H9 (cell line): ENCODE results near the gene GPR183. TPM values are rescaled to one million over a fixed set of nuclear protein-coding genes. Genes with fewer than 3 reads are reported as not detected.
A peak's percentile ranks its signal among the peaks of the same experiment; 100 is the strongest.

Experiments
- DNase-seq: peaks from one replicate; pipeline ENCODE4 v3.0.0-alpha.2; 2017
- H2AFZ ChIP-seq: one replicate; pipeline ENCODE4 v1.6.1; 2013; ENCODE audit warnings: mild to moderate bottlenecking, low read length, control low read depth, moderate library complexity
- H2AK5ac ChIP-seq: 2 replicates; pipeline ENCODE4 v1.6.1; 2013; ENCODE audit warnings: low read length, control low read depth, mixed read lengths; ENCODE audit not compliant: insufficient read length
- H2BK120ac ChIP-seq: one replicate; pipeline ENCODE4 v1.6.1; 2013; ENCODE audit warnings: low read depth, mild to moderate bottlenecking, low read length, control low read depth, inconsistent platforms; ENCODE audit not compliant: poor library complexity, severe bottlenecking
- H2BK12ac ChIP-seq: 2 replicates; pipeline ENCODE4 v1.6.1; 2013; ENCODE audit warnings: low read length, control low read depth, mixed read lengths, low read depth; ENCODE audit not compliant: insufficient read length
- H2BK15ac ChIP-seq: 2 replicates; pipeline ENCODE4 v1.6.1; 2013; ENCODE audit warnings: low read depth, low read length, control low read depth
- H2BK20ac ChIP-seq: one replicate; pipeline ENCODE4 v1.6.1; 2013; ENCODE audit warnings: low read depth, mild to moderate bottlenecking, low read length, control low read depth, inconsistent platforms; ENCODE audit not compliant: poor library complexity, severe bottlenecking
- H2BK5ac ChIP-seq: 2 replicates; pipeline ENCODE4 v1.6.1; 2013; ENCODE audit warnings: low read length, control low read depth, mixed read lengths; ENCODE audit not compliant: insufficient read length
- H3K14ac ChIP-seq: 2 replicates; pipeline ENCODE4 v1.6.1; 2013; ENCODE audit warnings: low read length, control low read depth; ENCODE audit not compliant: insufficient read depth
- H3K18ac ChIP-seq: 2 replicates; pipeline ENCODE4 v1.6.1; 2013; ENCODE audit warnings: low read depth, mild to moderate bottlenecking, mixed read lengths, low read length, control low read depth; ENCODE audit not compliant: insufficient read length
- H3K23ac ChIP-seq: 2 replicates; pipeline ENCODE4 v1.6.1; 2013; ENCODE audit warnings: low read length, control low read depth, mixed read lengths, low read depth; ENCODE audit not compliant: insufficient read length
- H3K23me2 ChIP-seq: 2 replicates; pipeline ENCODE4 v1.6.1; 2013; ENCODE audit warnings: low read depth, mild to moderate bottlenecking, mixed read lengths, low read length, control low read depth; ENCODE audit not compliant: insufficient read length, poor library complexity, severe bottlenecking
- H3K27ac ChIP-seq: 2 replicates; pipeline ENCODE4 v1.5.1; 2013; ENCODE audit warnings: low read length, control low read depth, mixed read lengths, low read depth; ENCODE audit not compliant: insufficient read length
- H3K27me3 ChIP-seq: 2 replicates; pipeline ENCODE4 v1.6.1; 2013; ENCODE audit warnings: low read length, control low read depth, inconsistent platforms; ENCODE audit not compliant: insufficient read depth
- H3K4ac ChIP-seq: 2 replicates; pipeline ENCODE4 v1.6.1; 2013; ENCODE audit warnings: low read depth, mild to moderate bottlenecking, control low read depth, inconsistent platforms, low read length, moderate library complexity
- H3K4me1 ChIP-seq: 2 replicates; pipeline ENCODE4 v1.6.1; 2013; ENCODE audit warnings: low read length, control low read depth, inconsistent platforms; ENCODE audit not compliant: insufficient read depth
- H3K4me2 ChIP-seq: 2 replicates; pipeline ENCODE4 v1.6.1; 2013; ENCODE audit warnings: low read length, control low read depth, mixed read lengths; ENCODE audit not compliant: insufficient read length, insufficient read depth
- H3K56ac ChIP-seq: 2 replicates; pipeline ENCODE4 v1.6.1; 2013; ENCODE audit warnings: low read depth, mild to moderate bottlenecking, mixed read lengths, low read length, control low read depth; ENCODE audit not compliant: insufficient read length
- H3K79me1 ChIP-seq: 2 replicates; pipeline ENCODE4 v1.6.1; 2013; ENCODE audit warnings: low read depth, mild to moderate bottlenecking, moderate library complexity, low read length, control low read depth, inconsistent platforms; ENCODE audit not compliant: insufficient read depth, poor library complexity, severe bottlenecking
- H3K79me2 ChIP-seq: 2 replicates; pipeline ENCODE4 v1.6.1; 2013; ENCODE audit warnings: low read length, control low read depth, inconsistent platforms; ENCODE audit not compliant: insufficient read depth
- H3K9ac ChIP-seq: 2 replicates; pipeline ENCODE4 v1.6.1; 2013; ENCODE audit warnings: low read length, control low read depth, mixed read lengths; ENCODE audit not compliant: insufficient read length; ENCODE audit errors: extremely low read depth
- H3K9me3 ChIP-seq: one replicate; pipeline ENCODE4 v1.6.1; 2013; ENCODE audit warnings: low read depth, low read length, inconsistent platforms; ENCODE audit not compliant: control insufficient read depth
- H3T11ph ChIP-seq: one replicate; pipeline ENCODE4 v1.6.1; 2013; ENCODE audit warnings: mild to moderate bottlenecking, low read length, control low read depth, inconsistent platforms
- H4K20me1 ChIP-seq: one replicate; pipeline ENCODE4 v1.6.1; 2013; ENCODE audit not compliant: control insufficient read depth, insufficient read length, insufficient read depth
- H4K5ac ChIP-seq: 2 replicates; pipeline ENCODE4 v1.6.1; 2013; ENCODE audit warnings: low read depth, mild to moderate bottlenecking, mixed read lengths, low read length, control low read depth; ENCODE audit not compliant: insufficient read length
- H4K8ac ChIP-seq: replicated peaks from 2 replicates; pipeline ENCODE4 v1.6.1; 2013; ENCODE audit warnings: low read length, control low read depth, mixed read lengths, low read depth; ENCODE audit not compliant: insufficient read length
- H4K91ac ChIP-seq: 2 replicates; pipeline ENCODE4 v1.6.1; 2013; ENCODE audit warnings: low read depth, mild to moderate bottlenecking, moderate library complexity, mixed read lengths, low read length, control low read depth; ENCODE audit not compliant: insufficient read length
- H3K27ac Mint-ChIP-seq, 3 experiments: 2 replicates in 2 of 3; 3 replicates in 1 of 3; pipeline ENCODE4 v1.8.0; 2020 to 2021; ENCODE audit warnings: mixed read lengths in 3 of 3, mild to moderate bottlenecking in 1 of 3, moderate library complexity in 1 of 3
- H3K27me3 Mint-ChIP-seq: 2 replicates; pipeline ENCODE4 v1.8.0; 2021; ENCODE audit warnings: low read depth, mild to moderate bottlenecking, moderate library complexity, mixed read lengths
- H3K36me3 Mint-ChIP-seq, 3 experiments: 2 replicates in 2 of 3; 3 replicates in 1 of 3; pipeline ENCODE4 v1.8.0; 2020 to 2021; ENCODE audit warnings: low read depth in 3 of 3, mixed read lengths in 3 of 3; ENCODE audit not compliant: insufficient read depth in 1 of 3
- H3K4me1 Mint-ChIP-seq, 2 experiments: 2 replicates each; pipeline ENCODE4 v1.8.0; 2020; ENCODE audit warnings: mixed read lengths in 2 of 2
- H3K4me3 Mint-ChIP-seq, 2 experiments: 2 replicates in 1 of 2; 3 replicates in 1 of 2; pipeline ENCODE4 v1.8.0; 2020 to 2021; ENCODE audit warnings: mild to moderate bottlenecking in 2 of 2, mixed read lengths in 2 of 2, moderate library complexity in 1 of 2
- H3K9me3 Mint-ChIP-seq, 2 experiments: 2 replicates in 1 of 2; 3 replicates in 1 of 2; pipeline ENCODE4 v1.8.0; 2020; ENCODE audit warnings: mild to moderate bottlenecking in 2 of 2, mixed read lengths in 2 of 2, moderate library complexity in 1 of 2
- CTCF ChIP-seq: fragments of 200-600 bp; sonication (generic); conservative IDR thresholded peaks from 3 replicates; pipeline ENCODE4 v1.8.0; 2021; ENCODE audit warnings: antibody characterized with exemption, mild to moderate bottlenecking
- WGBS: extraction: QIAGEN DNeasy Blood & Tissue Kit; methylation state at CpG from one replicate; pipeline ENCODE4 v1.1.7; 2013; ENCODE audit warnings: missing lambda C conversion rate, low lambda C conversion rate, mixed read lengths; ENCODE audit not compliant: insufficient read length; ENCODE audit errors: extremely low coverage; 5-methylcytosine and 5-hydroxymethylcytosine counted together
- total RNA-seq: library from RNA; stranded (reverse); gene quantifications from 2 replicates; pipeline ENCODE4 v1.2.1, GENCODE V29; 2021

Gene GPR183
- total RNA-seq, 1 experiment from 2014 or later = not detected

DNA sequence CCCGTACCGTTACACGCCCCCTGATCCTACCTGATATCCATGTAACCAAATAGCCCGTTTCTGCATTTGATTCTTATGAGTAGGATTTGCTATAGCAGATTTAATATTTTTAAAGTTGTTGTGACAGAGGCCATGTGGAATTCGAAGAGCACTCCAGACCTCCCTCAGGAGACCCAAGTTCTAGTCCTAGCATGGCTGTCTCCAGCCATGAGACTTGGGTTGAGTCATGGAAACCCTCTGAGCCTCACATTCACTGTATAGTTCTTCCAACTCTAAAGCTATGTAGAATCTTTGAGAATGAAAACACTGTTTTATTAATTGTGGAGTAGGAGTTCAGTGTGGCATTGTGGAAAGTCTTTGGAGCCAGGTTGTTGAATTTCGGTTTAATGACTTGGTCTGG lies 8.0 kb upstream of the GPR183 start:
- no peak overlapping the region for H3K18ac ChIP-seq
- Mint-ChIP-seq H3K27me3 (no peaks in the 10 kb centered on the region), H3K4me3 (no peak overlapping the region), H3K27ac (peak overlapping the region in 1 of 3 experiments; percentile 40; a peak in 3 of 7 replicates), H3K4me1 (peaks cover 26 to 31% of the 10 kb centered on the region in 2 experiments), H3K9me3 (no peaks in the 10 kb centered on the region), H3K36me3 (peaks cover 9 to 12% (median 9%) of the 10 kb centered on the region in 3 experiments)
- no peak overlapping the region for H2AK5ac ChIP-seq
- H4K91ac ChIP-seq = no peak overlapping the region
- H4K20me1 ChIP-seq = no peaks in the 10 kb centered on the region
- H3K56ac ChIP-seq = no peak overlapping the region
- H3K4me1 ChIP-seq = no peaks in the 10 kb centered on the region; the same call in 1 of the 2 replicates
- DNase-seq = no peak
- no peak overlapping the region for H3K9ac ChIP-seq
- H4K8ac ChIP-seq = no peak overlapping the region
- no peak overlapping the region for H3K23ac ChIP-seq
- H3K79me2 ChIP-seq = peaks cover 2% of the 10 kb centered on the region; the same call in 1 of the 2 replicates
- no peaks in the 10 kb centered on the region for H3K9me3 ChIP-seq
- no peak overlapping the region for H3K4ac ChIP-seq
- H2BK5ac ChIP-seq = no peak overlapping the region
- 100% methylated on average over 3 of the region's 6 CpGs for WGBS
- no peak overlapping the region for H2AFZ ChIP-seq
- no peak overlapping the region for H2BK120ac ChIP-seq
- no peak overlapping the region for H3K4me2 ChIP-seq
- no peak overlapping the region for H2BK20ac ChIP-seq
- H3K23me2 ChIP-seq = no peaks in the 10 kb centered on the region
- no peak overlapping the region for H2BK12ac ChIP-seq
- H3K27me3 ChIP-seq = peaks cover 3% of the 10 kb centered on the region; the same call in 1 of the 2 replicates
- H3K14ac ChIP-seq = no peak overlapping the region
- H3T11ph ChIP-seq = no peak overlapping the region
- H3K27ac ChIP-seq = no peak overlapping the region
- no peak overlapping the region for H4K5ac ChIP-seq
- no peak overlapping the region for H2BK15ac ChIP-seq
- TF ChIP-seq CTCF = no peak
- H3K79me1 ChIP-seq = no peaks in the 10 kb centered on the region
